Psoas muscle (tissue), 8 donors: ENCODE data around the gene GLOD5. TPM values are rescaled to one million over a fixed set of nuclear protein-coding genes. Genes with fewer than 3 reads are reported as not detected.

Experiments
- ATAC-seq, 4 donors: fragments of 200-7000 bp; cut with Tn5 transposase; one replicate each; pipeline ENCODE4 v1.9.1; 2020; ENCODE audit warnings: moderate library complexity in 3 of 4, mild to moderate bottlenecking in 2 of 4
- DNase-seq, 2 donors: peaks; one replicate each; pipeline ENCODE4 v3.0.0-alpha.2; 2020
- H3K27ac ChIP-seq: fragments of 200-600 bp; one replicate; pipeline ENCODE4 v1.8.0; 2022
- H3K27me3 ChIP-seq, 3 donors: fragments of 200-600 bp in 1 of 3; one replicate each; pipeline versions ENCODE4 v1.6.1 to v1.8.0; 2013 to 2022; ENCODE audit warnings: low read length in 2 of 3, mild to moderate bottlenecking in 2 of 3, moderate library complexity in 1 of 3; ENCODE audit not compliant: insufficient read depth in 3 of 3
- H3K36me3 ChIP-seq, 2 donors: fragments of 200-600 bp in 1 of 2; one replicate each; pipeline versions ENCODE4 v1.6.1 to v1.8.0; 2013 to 2022; ENCODE audit warnings: low read depth in 1 of 2, mild to moderate bottlenecking in 1 of 2, moderate library complexity in 1 of 2; ENCODE audit not compliant: insufficient read depth in 1 of 2
- H3K4me1 ChIP-seq: fragments of 200-600 bp; one replicate; pipeline ENCODE4 v1.8.0; 2022
- H3K4me3 ChIP-seq: fragments of 200-600 bp; one replicate; pipeline ENCODE4 v1.8.0; 2022; ENCODE audit warnings: mild to moderate bottlenecking
- H3K9me3 ChIP-seq: fragments of 200-600 bp; one replicate; pipeline ENCODE4 v1.8.0; 2022
- WGBS, 3 donors: extraction: QIAGEN DNeasy Blood & Tissue Kit; methylation state at CpG; one replicate each; pipeline versions ENCODE4 v1.1.6 to v1.1.7; 2013; 5-methylcytosine and 5-hydroxymethylcytosine counted together
- intact Hi-C, 2 donors: fragments of 100-400 bp; cut with DNase I; formaldehyde crosslinking; loops; one replicate each; pipeline versions ENCODE4 v1.11.0 to v1.14.2; 2022
- polyA plus RNA-seq, 3 donors: library from polyadenylated mRNA; stranded (reverse); fragments of 200-250 nt; gene quantifications; one replicate each; pipeline ENCODE4 v1.2.3, GENCODE V29; 2013
- total RNA-seq, 4 donors: library from RNA; stranded (reverse); fragmentation: NEBNext Ultra II Directional in 2 of 4; extraction: Animal tissue kit (Norgen Biotek cat#: 25700) in 2 of 4; gene quantifications; one replicate each; pipeline versions ENCODE4 v1.2.1 to v1.2.4, GENCODE V29; 2021 to 2023
- TF ChIP-seq, protein P1 (sequence below): fragments of 200-600 bp; IDR thresholded peaks from one replicate; pipeline ENCODE4 v1.8.0; 2022; ENCODE audit warnings: antibody characterized with exemption
- donor health status: healthy with polysubstance abuse.
- donor health status: DM: no; HTN: no; CAD: no; lungs with moderate emphysema.
- donor health status: Bipolar disorder and iron deficiency.
- donor health status: healthy.
- donor health status: DM: yes; HTN: yes; CAD: no.
- donor health status: DM: no; HTN: no; CAD: no.
- donor health status: DM: no; HTN: no; CAD: no.
- donor health status: DM: yes; HTN: yes; CAD: no.

The GLOD5 gene
- total and polyA plus RNA-seq, 7 donors = not detected

DNA sequence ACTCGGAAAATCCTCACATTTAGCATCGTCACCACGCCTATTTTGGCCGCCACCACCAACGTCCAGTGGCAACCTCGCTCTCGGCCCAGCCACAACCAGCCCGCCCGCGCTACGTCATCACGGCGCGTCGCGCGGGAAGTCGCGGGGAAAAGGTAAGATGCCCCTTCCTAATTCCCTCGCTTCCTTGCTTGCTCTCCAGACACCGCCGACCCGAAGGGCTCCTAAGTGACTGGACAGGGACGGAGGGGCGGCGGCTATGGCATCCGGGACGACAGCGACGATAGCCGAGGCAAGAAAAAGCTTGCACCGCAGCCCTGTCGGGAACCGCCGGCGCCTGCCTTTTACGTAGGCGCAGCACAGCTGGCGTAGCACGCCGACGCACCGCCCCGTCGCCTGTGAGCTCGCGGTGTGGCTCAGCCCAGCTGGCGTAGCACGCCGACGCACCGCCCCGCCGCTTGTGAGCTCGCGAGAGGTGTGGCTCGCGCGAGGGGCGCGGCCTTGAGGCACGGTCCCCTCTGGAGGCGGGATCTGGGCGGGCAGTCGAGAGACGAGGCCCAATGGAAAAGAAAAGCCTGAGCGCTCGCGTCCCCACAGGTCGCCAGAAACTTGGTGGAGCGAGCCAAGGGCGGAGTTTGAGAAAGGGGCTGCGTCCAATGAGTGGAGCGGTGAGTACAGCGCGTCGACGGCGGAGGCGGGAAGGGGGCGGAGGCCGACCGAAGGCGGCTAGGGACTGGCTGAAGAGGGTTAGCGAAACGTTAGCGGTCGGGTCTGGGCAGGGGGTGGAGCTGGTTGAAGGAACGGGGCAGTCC lies 39.9 kb downstream of the GLOD5 start, which contains the start of gene HDAC6:
Gene HDAC6 (plus strand): TSS at position 788 of the 809 bp plus-strand sequence. CDS start 626 bp downstream, outside the sequence.
- H3K9me3 ChIP-seq = no peaks in the 10 kb centered on the region
- H3K27ac ChIP-seq = peak within 1 kb of the TSS; percentile 95
- H3K4me1 ChIP-seq = no peaks in the 10 kb centered on the region
- WGBS, 3 donors = 0 to 41% (median 1%) methylated on average over 50 to 89 of the region's 89 CpGs
- intact Hi-C loops = loop anchor here in 1 of 2 donors (10.0 kb wide), 1 partner anchor 127 kb away; no protein-coding TSS in a partner anchor
- TF ChIP-seq, protein P1, sequence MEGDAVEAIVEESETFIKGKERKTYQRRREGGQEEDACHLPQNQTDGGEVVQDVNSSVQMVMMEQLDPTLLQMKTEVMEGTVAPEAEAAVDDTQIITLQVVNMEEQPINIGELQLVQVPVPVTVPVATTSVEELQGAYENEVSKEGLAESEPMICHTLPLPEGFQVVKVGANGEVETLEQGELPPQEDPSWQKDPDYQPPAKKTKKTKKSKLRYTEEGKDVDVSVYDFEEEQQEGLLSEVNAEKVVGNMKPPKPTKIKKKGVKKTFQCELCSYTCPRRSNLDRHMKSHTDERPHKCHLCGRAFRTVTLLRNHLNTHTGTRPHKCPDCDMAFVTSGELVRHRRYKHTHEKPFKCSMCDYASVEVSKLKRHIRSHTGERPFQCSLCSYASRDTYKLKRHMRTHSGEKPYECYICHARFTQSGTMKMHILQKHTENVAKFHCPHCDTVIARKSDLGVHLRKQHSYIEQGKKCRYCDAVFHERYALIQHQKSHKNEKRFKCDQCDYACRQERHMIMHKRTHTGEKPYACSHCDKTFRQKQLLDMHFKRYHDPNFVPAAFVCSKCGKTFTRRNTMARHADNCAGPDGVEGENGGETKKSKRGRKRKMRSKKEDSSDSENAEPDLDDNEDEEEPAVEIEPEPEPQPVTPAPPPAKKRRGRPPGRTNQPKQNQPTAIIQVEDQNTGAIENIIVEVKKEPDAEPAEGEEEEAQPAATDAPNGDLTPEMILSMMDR = no peak
- DNase-seq = peak; percentile 97 to 99
- peak within 1 kb of the TSS; percentile 82 for H3K4me3 ChIP-seq
- peak; percentile 94 to 95 (median 95) for ATAC-seq
- peaks cover 3 to 28% of the 10 kb centered on the region in 2 donors for H3K36me3 ChIP-seq
- peaks cover 0 to 5% (median 0%) of the 10 kb centered on the region in 3 donors for H3K27me3 ChIP-seq

DNA sequence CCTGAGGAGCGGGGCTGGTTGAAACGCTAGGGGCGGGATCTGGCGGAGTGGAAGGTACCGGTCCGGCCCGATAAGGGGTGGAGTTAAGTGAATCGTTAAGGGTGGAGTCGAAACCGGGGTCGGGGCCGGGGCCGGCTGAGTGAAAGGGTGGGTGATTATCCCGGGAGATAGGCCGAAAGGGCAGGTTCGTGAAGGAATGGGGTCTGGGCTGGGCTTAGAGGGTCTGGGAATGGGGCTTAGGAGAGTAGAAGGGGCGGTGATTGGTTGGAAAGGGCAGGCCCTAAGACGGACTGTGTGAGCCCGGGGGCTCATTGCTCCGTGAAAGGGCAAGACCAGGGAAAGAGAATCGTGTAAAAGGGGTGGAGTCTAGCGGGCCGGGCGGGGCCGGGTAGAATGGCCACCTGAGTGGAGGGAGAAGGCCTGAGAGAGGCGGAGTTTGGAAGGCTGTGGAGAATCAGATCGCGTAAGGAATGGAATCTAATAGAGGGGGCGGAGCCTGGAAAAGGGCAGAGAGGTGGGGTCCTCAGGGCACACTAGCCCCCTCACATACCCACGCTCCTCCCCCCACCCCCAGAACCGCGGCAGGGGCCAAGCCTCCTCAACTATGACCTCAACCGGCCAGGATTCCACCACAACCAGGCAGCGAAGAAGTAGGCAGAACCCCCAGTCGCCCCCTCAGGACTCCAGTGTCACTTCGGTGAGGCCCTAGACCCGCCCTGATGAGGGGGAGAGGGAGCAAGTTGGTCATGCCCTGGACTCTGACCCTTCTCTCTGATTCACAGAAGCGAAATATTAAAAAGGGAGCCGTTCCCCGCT lies 40.8 kb downstream of the GLOD5 start:
- Histone ChIP-seq H3K36me3 (peaks cover 3 to 28% of the 10 kb centered on the region in 2 donors), H3K4me3 (peak overlapping the region; percentile 74), H3K9me3 (no peaks in the 10 kb centered on the region), H3K27me3 (no peaks in the 10 kb centered on the region), H3K27ac (peak overlapping the region; percentile 93), H3K4me1 (no peaks in the 10 kb centered on the region)
- 4 to 38% (median 4%) methylated on average over 24 to 40 of the region's 40 CpGs for WGBS, 3 donors
- TF ChIP-seq, protein P1 = no peak
- peak; percentile 46 to 68 (median 60) for ATAC-seq
- intact Hi-C loops = loop anchor here in 1 of 2 donors (10.0 kb wide), 1 partner anchor 127 kb away; no protein-coding TSS in a partner anchor
- DNase-seq = peak; percentile 82 to 87

DNA sequence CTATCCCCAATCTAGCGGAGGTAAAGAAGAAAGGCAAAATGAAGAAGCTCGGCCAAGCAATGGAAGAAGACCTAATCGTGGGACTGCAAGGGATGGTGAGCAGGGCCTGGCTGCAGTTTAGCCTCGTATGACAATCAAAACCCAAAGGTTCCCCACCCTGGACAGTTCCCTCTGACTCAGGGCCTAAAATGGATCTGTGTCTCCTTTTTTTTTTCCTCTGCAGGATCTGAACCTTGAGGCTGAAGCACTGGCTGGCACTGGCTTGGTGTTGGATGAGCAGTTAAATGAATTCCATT lies 41.3 kb downstream of the GLOD5 start:
- intact Hi-C loops = loop anchor here in 1 of 2 donors (10.0 kb wide), 1 partner anchor 128 kb away; no protein-coding TSS in a partner anchor

DNA sequence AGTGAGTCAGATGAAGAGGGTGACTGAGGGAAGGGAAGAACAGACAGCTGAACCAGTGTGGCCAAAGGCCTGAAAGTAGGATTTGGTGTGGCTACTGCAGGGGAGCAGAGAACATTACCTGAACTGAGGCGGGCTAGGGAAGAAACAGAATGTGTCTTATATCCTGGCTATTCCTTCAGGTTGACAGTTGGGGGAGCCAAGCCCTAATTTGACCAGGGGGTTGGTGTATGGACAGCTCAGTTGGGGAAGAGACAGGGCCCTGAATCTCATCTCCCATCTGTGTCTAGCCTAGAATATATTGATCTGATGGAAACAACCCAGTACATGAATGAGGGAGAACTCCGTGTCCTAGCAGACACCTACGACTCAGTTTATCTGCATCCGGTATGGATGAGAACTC lies 44.5 kb downstream of the GLOD5 start:
- DNase-seq = no peak
- intact Hi-C loops = loop anchor here in 1 of 2 donors (10.0 kb wide), 1 partner anchor 131 kb away; no protein-coding TSS in a partner anchor
- H3K4me1 ChIP-seq = no peaks in the 10 kb centered on the region
- no peak overlapping the region for H3K4me3 ChIP-seq
- WGBS, 3 donors = 84 to 97% (median 93%) methylated on average over 3 to 4 of the region's 4 CpGs
- no peaks in the 10 kb centered on the region for H3K27me3 ChIP-seq
- no peak overlapping the region for H3K27ac ChIP-seq
- peaks cover 3 to 43% of the 10 kb centered on the region in 2 donors for H3K36me3 ChIP-seq
- no peak for ATAC-seq
- H3K9me3 ChIP-seq = no peaks in the 10 kb centered on the region
- TF ChIP-seq, protein P1 = no peak

More for the DNA sequence above, 41.3 kb downstream of the GLOD5 start:
- TF ChIP-seq, protein P1 = no peak
- Histone ChIP-seq H3K9me3 (no peaks in the 10 kb centered on the region), H3K4me3 (peak overlapping the region; percentile 74), H3K27me3 (no peaks in the 10 kb centered on the region), H3K27ac (peak overlapping the region; percentile 93), H3K36me3 (peaks cover 3 to 30% of the 10 kb centered on the region in 2 donors), H3K4me1 (no peaks in the 10 kb centered on the region)
- ATAC-seq (no peak), DNase-seq (no peak)
- 44 to 66% (median 56%) methylated on average over 4 of the region's 4 CpGs for WGBS, 3 donors
